ENCODE results near the gene KCNH6.

The KCNH6 gene

DNA sequence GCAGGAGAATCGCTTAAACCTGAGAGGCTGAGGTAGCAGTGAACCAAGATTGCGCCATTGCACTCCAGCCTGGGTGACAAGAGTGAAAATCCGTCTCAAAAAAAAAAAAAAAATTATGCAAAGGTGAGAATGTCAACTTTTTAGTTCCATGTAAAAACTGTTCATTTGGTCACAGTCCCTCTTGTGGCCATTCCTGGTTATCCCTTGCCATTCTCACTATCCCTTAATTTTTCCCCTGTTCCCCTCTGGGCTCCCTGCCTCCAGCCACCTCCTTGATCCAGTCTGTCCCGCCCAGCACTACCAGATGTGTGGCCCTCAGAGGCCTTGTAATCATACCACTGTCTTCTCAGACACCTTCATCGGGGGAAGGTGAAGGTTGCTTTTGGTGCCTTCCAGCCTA lies 50.5 kb downstream of the KCNH6 start:
- in situ Hi-C loops (cut with HindIII; ENCODE audit: low sequenced_read_pairs): no loop called here
- TF ChIP-seq, protein P1, sequence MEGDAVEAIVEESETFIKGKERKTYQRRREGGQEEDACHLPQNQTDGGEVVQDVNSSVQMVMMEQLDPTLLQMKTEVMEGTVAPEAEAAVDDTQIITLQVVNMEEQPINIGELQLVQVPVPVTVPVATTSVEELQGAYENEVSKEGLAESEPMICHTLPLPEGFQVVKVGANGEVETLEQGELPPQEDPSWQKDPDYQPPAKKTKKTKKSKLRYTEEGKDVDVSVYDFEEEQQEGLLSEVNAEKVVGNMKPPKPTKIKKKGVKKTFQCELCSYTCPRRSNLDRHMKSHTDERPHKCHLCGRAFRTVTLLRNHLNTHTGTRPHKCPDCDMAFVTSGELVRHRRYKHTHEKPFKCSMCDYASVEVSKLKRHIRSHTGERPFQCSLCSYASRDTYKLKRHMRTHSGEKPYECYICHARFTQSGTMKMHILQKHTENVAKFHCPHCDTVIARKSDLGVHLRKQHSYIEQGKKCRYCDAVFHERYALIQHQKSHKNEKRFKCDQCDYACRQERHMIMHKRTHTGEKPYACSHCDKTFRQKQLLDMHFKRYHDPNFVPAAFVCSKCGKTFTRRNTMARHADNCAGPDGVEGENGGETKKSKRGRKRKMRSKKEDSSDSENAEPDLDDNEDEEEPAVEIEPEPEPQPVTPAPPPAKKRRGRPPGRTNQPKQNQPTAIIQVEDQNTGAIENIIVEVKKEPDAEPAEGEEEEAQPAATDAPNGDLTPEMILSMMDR (IDR thresholded peaks at IDR 0.05; ENCODE audit: low read depth, low read length): peak; percentile 49
- H3K4me3 ChIP-seq (ENCODE audit: low read depth, low read length): no peak overlapping the region
- DNase-seq (ENCODE audit: low read depth, low spot score): no peak

DNA sequence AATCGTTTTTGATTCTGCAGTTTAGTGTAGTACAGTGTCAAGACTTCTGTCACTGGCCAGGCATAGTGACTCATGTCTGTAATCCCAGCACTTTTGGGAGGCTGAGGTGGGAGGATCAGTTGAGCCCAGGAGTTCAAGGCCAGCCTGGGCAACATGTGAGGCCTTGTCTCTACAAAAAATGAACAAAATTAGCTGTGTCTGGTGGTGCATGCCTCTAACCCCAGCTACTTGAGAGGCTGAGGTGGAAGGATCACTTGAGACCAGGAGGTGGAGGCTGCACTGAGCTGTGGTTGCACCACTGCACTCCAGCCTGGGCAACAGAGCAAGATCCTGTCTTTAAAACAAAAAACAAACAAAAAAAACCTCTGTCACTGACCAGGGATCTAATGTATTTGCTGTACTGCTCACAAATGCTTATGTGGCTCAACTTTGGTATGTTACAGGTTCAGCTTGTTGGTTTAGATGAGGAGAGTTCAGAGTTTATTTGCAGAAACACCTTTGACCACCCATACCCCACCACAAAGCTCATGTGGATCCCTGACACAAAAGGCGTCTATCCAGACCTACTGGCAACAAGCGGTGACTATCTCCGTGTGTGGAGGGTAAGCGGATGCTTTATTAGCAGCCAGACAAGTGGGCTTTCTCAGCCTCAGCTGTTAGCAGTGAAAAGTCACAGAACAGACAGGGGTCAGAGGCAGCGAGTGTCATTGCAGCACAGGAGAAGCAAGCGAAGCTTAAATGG lies 55.0 kb downstream of the KCNH6 start:
- in situ Hi-C loops (cut with HindIII; ENCODE audit: low sequenced_read_pairs): no loop called here
- no peak overlapping the region for H3K4me3 ChIP-seq (ENCODE audit: low read depth, low read length)
- DNase-seq (ENCODE audit: low read depth, low spot score): no peak
- TF ChIP-seq, protein P1 (IDR thresholded peaks at IDR 0.05; ENCODE audit: low read depth, low read length): no peak

DNA sequence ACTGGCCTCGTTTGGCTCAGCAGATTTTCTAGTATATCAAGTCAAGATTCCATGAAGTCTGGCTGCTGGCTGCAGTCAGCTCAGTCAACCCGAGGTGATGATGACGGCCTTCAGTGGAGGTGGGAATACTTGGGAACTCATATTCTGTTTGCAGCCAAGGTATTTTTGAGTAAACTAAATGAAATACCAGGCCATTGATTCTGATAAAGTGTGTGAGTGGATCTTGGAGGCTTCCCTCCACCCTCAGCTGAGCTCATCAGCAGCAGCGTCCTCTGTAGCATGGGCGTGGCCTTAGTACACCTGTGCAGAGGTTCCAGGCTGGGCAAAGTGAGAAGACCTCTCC lies 55.6 kb downstream of the KCNH6 start:
- in situ Hi-C loops (cut with HindIII; ENCODE audit: low sequenced_read_pairs): no loop called here
- no peak for DNase-seq (ENCODE audit: low read depth, low spot score)
- no peak overlapping the region for H3K4me3 ChIP-seq (ENCODE audit: low read depth, low read length)
- TF ChIP-seq, protein P1 (IDR thresholded peaks at IDR 0.05; ENCODE audit: low read depth, low read length): no peak

DNA sequence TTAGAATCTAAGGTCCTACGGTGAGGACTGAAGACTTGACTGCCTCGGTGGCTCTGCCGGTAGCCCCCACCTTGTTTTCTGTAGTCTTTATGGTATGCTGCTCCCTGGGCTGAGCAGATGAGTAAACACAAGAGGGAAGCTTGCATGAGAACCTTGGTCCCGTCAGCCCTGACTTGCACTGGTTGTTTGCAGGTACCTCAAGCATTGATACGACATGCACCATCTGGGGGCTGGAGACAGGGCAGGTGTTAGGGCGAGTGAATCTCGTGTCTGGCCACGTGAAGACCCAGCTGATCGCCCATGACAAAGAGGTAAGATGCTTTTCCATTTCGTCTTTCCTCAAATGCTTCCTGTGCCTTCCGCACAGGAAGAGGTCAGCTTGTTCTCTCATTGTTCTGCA lies 56.5 kb downstream of the KCNH6 start:
- H3K4me3 ChIP-seq (ENCODE audit: low read depth, low read length): no peak overlapping the region
- in situ Hi-C loops (cut with HindIII; ENCODE audit: low sequenced_read_pairs): no loop called here
- DNase-seq (ENCODE audit: low read depth, low spot score): no peak
- TF ChIP-seq, protein P1 (IDR thresholded peaks at IDR 0.05; ENCODE audit: low read depth, low read length): no peak

DNA sequence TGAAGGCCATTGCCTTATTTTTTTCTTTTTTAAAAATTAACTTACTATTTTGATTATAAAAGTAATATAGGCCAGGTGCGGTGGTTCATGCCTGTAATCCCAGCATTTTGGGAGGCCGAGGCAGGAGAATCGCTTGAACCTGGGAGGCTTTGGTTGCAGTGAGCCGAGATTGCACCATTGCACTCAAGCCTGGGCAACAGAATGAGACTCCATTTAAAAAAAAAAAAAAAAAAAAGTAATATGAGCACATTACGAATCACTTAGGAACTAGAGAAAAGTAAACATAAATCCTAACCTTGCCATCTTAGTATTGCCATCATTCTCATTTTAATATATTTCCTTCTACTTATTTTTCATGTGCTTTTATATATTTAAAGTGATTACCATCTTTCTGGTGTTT lies 64.6 kb downstream of the KCNH6 start:
- H3K4me3 ChIP-seq (ENCODE audit: low read depth, low read length): no peak overlapping the region
- in situ Hi-C loops (cut with HindIII; ENCODE audit: low sequenced_read_pairs): no loop called here
- TF ChIP-seq, protein P1 (IDR thresholded peaks at IDR 0.05; ENCODE audit: low read depth, low read length): no peak
- DNase-seq (ENCODE audit: low read depth, low spot score): no peak

DNA sequence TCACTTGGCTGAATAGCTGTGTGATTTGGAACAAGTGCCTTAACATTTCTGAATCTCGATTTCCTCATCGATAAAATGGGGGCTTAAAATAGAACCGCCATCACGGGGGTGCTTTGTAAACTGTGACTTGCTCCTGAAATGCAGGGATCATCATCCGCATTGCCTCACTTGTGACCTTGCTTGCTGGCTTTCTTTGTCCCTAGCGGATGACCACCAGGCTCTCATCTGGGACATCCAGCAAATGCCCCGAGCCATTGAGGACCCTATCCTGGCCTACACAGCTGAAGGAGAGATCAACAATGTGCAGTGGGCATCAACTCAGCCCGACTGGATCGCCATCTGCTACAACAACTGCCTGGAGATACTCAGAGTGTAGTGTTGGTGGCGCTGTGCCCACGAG lies 65.6 kb downstream of the KCNH6 start:
- no peak overlapping the region for H3K4me3 ChIP-seq (ENCODE audit: low read depth, low read length)
- in situ Hi-C loops (cut with HindIII; ENCODE audit: low sequenced_read_pairs): no loop called here
- TF ChIP-seq, protein P1 (IDR thresholded peaks at IDR 0.05; ENCODE audit: low read depth, low read length): no peak
- no peak for DNase-seq (ENCODE audit: low read depth, low spot score)
